Hematopoietic multipotent progenitor cell (in vitro differentiated cells): ENCODE results near the gene CACNA1C. TPM values are rescaled to one million over a fixed set of nuclear protein-coding genes. Genes with fewer than 3 reads are reported as not detected.

Experiments used
- DNase-seq, 3 donors: peaks; one replicate each; pipeline ENCODE4 v3.0.0-alpha.2; 2011 to 2015; ENCODE audit warnings: low read depth in 2 of 3, low spot score in 2 of 3
- total RNA-seq: library from RNA; depleted of rRNA; stranded (reverse); fragments of >200 nt; gene quantifications from one replicate; pipeline ENCODE4 v1.2.3, GENCODE V29; 2012

Gene CACNA1C
- total RNA-seq, 1 donor, result 0.54 TPM

DNA sequence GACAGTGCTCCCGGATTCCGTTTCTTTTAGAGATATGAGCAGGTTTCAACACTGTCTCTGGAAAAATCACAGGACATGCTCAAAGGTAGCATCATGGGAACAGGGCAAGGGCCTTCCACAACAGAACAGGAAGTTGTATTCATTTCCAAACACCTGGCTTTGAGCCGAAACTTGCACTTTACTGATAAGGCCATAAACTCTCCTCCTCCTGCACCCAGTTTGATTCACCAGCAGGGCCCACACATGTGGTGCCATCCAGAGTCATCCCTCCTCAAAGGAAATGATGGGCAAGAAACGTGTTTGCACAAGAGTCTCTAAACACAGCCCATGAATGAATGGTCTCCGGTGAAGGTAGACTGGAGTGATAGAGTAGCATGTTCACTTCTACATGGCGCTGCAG, 473.6 kb downstream of the CACNA1C start:
- no peak for DNase-seq

DNA sequence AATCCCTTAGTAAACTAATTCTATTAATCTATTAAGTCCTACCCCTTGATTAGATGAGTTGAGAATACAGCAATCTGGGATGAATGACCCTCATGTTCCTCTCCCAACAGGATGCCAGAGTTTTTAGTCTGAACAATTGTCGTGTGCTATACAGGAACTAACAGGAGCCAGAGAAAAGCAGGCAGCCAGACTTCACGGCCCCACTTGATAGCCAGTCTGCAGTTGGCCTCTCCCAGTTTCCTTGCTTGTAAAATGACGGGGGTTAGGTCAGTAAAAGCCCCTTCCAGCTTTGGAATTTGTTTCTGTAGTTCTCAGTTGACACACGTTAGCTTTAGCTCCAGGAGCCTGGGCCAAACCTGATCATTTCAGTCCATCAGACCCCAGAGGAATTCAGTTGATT, 475.2 kb downstream of the CACNA1C start:
- no peak for DNase-seq

DNA sequence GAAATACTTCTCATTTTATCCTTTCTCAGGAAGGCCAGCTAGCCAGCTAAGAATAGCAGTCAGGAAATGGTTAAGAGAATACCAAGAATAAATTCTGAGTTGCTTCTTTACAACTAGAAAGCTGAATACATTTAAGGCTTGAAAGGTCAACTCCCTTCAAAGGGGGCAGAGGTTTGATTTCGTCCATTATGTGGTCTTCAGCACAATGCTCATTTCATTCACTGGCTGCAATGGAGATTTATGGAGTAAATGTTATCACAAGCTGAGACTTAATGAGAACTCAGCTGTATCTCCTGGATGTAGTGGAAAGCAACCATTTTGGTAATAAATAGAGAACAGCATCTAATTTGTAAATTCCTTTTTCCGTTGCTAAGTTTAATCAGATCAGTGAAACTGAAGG, 477.0 kb downstream of the CACNA1C start:
- DNase-seq, result no peak

DNA sequence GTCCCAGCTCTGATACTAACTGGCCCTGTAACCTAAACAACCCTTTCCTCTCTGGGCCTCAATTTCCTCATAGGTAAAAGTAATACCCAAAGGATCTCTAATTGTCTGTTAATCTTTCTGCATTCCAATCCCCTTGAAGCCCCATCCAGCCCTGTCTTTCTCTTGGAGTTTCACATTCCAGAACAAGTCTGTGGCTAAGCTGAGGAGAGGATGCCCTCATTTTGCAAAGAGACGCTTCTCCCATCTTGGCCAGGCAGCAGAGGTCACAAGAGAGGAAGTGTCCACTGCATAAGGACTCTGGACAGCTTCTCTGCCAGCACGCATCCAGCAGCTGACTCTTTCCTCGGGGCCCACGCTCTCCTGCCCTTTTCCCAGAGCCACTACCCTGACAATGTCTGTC, 478.6 kb downstream of the CACNA1C start:
- no peak for DNase-seq

DNA sequence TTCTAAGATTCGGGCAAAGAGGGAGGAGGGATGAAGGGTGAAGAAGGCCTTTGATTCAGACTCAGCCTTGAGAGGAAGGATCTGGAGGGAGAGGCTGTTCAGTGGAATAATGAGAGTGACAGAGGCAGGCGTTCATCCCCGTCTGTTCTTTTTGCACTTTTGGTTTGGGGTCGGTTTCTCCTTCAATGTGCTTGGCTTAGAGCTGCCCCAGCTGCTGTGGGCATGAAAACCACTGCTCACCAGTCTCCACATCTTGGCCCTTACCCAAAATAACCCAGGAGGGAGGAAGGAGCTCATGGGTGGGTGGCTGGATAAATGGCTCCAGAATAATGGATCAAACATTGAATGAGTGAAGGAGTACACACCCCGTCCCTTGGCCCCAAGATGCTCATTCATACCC, 480.2 kb downstream of the CACNA1C start:
- no peak for DNase-seq

DNA sequence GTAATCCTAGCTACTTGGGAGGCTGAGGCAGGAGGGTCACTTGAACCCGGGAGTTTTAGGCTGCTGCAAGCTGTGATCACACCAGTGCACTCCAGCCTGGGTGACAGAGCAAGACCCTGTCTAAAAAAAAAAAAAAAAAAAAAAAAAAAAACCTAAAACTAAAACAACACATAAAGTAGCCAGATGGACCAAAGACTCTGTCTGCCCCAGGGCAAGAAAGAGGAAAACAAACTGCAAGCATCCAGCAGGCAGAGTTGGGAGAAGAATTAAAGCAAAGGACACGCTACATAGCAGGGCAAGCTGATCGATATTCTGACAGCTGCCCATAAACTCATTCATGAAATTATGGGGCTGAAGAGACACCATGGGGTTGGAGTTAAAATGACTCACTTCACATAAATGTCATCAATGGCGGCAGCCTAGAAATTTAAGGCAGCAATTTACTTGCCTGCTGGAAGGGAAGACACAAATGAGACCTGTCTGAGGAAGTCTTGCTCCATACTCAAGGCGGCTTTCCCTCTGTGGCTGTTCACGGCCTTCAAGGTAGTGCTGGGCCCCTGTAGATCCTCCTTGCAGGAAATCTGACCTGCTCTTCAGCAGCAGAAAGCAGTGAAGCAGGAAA, 482.9 kb downstream of the CACNA1C start:
- DNase-seq, result no peak

DNA sequence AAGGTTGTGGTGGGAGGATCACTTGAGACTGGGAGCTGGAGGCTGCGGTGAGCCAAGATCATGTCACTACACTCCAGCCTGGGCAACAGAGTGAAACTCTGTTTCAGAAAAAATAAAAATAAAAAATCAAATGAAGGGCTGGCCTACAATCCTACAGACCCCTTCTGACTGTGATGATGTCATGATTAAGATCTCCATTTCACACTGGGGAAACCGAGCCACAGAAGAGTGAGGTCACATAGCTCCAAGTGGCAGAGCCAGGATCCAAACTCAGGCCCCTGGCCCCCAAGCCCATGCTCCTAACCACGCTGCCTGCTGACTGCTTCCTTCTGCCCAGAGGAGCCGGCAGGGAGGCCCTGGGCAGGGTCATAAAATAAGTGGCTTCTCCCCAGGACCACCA, 483.9 kb downstream of the CACNA1C start:
- no peak for DNase-seq

DNA sequence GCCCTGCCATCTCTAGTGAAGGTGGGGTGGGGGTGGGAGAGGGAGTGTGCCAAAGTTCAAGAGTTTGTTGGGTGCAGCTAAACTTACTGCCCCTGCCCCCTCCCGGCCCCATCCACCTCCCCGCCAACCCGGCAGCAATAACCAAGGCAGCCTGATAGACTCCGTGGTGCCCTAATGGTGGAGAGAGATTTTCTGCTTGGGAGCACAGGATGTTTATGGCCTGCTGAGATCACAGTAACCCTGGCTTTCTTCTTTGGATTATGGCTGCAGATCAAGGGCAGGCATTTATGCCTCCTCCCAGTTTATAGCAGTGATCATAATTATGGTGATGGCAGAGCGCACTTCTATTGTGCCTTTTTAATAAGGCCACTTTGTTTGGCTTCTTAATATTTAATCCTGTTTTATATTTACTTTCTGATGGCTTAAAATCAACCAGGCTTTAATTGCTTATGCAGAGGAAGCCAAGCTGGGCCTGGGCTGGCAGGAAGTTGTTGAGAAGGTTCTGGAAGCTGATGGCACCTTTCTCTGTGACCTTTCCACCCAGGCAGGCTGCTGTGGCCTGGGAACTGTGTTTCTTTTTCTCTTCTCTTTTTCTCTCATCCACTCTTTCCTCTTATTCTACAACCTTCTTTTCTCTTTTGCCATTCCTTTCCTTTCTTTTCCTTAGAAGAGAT, 485.2 kb downstream of the CACNA1C start:
- DNase-seq, result no peak

DNA sequence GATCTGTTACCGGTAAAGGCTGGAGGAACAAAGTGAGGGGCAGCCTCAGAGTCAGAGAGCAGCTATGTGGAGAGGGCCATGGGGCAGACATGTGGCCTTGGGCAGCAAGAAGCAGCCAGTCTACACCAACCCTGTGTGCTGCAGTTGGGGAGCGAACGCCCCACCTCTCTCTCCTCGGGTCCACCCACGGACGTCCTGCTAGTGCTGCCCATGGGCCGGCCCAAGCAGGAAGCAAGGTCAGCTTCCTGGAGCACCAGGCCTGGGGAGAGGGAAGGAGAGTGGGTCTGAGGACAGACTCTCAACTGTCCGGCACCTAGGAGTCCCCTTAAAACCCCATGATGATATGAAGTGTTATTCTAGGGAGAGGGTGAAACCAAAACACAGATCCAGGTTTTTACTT, 487.2 kb downstream of the CACNA1C start:
- DNase-seq, result no peak

DNA sequence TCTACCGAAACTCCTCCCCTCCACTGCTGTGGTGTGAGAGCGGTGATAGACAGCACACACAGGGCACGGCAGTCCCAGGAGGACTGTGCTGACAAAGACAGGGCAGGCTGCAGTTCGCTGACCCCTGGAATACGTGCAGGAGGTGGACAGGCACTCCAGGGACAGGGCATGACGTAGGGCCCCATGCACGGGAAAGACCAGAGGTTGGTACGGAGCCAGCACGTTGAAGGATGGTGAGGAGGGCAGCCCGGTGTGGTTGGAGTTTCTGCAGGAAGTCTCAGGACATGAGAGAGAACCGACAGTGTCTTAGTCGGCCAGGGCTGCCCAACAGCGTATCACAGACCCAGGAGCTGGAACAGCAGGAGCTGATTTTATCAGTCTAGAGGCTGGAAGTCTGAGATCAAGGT, 487.8 kb downstream of the CACNA1C start:
- DNase-seq, result no peak

DNA sequence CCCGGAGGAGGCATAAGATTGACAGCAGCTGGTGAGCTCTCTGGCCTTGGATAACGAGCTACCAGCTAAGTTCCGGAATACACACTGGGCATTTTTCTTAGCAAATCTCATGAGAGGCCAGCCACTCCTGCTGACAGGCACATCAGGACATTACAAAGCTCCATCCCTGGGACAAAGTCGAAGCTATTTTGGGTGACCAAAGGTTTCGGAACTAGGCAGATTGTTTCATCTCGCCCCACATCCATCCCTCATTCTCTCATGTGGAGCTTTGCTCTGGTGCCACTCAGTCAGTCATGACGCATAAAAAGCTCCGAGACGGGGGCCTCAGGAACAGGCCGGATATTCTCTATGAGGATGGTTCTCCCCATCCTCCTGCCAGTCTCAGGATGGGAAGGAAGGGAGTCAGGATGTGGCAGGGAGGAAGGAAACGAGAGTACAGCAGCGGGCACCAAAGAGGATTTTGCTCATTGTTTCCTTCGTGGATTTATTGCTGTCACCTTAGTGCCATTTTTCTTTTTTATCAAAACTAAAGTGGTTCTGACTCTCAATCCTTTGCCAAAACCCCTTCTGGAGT, 488.9 kb downstream of the CACNA1C start:
- DNase-seq, result no peak

DNA sequence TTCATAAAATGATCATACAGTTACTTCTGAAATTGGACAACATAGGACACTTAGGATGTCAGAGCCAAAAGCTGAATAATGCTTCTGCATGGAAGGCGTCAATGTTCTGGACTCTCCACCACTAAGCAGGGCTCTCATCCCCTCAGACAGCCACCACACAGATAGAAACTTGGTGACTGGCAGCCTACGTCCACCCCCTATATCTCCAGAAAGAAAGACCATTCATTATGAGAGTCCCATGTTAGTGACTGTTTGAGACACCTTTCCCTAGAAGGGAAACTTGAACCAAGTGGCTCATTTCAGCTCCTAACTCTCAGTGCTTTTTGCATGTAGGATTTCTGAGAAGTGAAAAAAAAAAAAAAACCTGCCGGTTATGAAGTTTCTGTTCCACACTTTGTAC, 491.0 kb downstream of the CACNA1C start:
- DNase-seq, result no peak

DNA sequence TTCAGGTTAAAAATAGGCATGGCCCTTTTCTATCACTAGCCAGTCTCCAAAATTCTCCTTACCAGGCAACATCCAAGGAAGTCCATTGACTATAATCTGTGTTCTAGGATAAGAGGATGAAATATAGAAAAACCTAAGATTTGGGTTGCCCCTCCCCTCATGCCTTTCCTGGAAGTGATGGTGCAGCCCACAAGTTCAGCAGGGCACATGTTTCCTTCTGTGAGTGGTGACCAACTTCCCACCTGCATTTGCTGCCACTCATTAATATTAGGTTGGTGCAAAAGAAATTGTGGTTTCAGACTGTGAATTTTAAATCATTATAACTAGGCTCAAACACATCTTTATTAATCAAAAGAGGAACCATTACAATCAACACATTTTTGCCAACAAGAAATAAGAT, 491.4 kb downstream of the CACNA1C start:
- DNase-seq, result peak in 1 of 3 donors; percentile 51

DNA sequence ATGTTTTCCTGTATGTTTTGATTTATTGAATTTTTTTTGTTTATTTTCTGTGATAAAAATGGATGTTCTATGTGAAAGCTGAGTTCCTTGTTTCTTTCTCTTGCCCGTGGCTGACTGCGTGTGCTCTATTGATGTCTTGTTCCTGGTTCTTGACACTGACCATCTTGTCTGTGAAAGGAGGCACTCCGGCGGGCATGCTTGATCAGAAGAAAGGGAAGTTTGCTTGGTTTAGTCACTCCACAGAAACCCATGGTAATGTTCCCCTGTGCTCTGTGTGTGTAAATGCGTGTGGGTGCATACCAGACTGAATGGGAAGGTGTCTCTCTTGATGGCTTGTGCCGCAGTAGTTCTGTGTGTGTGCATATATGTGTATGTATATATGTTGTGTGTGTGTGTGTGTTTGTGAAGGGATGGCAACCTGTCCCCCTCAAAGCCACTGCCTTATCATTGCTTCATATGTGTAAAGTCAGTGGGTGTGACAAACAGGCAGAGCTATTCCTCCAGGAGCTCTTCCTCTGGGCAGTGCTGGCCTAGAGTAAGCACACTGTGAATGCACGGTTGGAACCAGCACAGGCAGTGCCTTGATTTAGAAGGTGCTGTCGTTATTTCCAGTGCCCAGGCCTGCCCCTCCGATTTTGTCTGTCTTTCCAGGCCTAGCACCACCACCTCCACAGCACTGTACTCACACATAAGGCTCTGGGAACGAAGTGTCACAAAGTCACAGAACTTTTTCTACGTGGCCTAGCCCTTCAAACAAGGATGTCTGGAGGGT, 494.7 kb downstream of the CACNA1C start:
- DNase-seq, result peak in 1 of 3 donors; percentile 21

DNA sequence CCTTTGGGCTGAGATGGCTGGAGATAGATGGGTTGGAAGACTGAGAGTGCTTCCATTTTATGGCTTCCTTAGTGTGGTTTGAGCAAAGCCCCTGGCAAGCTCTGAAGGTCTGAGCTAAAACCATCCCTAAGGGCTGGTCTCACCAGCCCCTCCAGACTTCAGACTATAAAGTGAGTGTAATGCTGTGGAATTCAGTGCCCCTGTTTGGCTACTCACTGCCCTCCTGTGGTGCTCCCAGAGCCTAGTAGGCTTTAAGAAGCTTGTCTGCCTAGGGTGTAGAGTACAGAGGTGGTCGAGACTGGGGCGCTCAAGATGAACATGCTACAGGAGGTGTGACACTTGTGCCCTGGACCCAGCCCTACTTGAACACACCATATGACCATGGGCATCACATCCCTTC, 495.3 kb downstream of the CACNA1C start:
- peak in 2 of 3 donors; percentile 21 to 57 for DNase-seq

DNA sequence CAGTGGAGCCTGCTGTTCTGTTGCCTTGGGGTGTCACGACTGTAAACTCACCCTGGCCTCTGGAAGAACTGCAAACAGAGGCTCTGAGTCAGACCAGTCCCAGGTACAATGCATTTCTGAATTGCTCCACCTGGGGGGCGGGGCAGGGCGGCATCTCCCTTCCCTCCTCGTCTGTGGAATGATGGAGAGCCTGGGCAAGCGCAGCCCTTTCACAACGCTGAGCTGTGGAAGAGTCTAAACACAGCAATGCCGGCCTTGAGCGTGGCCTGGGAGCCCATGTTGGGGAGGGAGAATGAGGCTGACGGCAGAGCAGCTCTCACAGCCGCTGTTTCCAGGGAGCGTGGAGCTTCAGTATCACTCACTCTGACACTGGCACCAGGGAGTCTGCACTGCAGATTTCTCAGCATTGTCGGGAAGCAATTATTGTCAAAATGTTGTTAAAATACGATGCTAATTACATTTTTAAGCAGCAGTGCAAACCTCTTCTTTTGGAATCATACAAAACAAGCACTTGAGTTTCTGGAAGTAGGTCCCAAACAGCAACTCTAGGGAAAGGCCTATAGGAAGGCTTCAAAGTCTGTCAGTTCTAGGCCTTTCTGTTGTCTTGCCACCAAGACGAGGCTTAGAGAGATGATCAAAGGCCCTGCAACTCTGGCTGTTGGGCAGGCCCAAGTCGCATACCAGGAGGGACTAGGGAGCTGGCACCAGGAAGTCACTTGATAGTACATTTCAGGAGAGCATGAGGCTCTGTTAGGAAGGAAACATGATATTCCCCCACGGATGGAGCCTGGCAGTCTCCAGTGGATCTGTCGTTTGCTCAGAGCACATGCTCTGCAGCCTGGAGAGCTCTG, 498.0 kb downstream of the CACNA1C start:
- DNase-seq, result no peak

DNA sequence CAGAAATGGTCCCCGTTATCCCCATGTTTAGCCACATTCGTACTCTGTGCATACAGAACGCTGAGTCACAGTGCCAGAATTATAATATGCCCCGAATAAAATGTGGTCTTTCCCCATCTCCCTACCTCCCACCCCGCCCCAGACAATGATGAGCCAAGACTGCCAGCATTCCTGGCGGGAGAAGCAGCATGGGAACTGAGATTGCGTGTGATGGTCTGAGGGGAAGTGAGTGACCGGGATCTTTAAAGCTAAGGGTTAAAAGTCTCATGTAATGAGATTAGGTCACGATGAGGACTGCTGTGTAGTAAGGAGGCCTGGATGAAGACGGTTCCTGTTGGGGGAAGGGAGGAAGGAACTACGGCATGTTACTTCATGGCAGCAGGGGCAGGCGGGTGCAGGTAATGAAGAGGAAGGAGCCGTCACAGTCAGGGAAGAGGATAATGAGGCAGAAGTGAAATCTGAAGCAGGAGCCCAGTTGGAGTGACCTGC, 498.7 kb downstream of the CACNA1C start:
- no peak for DNase-seq

DNA sequence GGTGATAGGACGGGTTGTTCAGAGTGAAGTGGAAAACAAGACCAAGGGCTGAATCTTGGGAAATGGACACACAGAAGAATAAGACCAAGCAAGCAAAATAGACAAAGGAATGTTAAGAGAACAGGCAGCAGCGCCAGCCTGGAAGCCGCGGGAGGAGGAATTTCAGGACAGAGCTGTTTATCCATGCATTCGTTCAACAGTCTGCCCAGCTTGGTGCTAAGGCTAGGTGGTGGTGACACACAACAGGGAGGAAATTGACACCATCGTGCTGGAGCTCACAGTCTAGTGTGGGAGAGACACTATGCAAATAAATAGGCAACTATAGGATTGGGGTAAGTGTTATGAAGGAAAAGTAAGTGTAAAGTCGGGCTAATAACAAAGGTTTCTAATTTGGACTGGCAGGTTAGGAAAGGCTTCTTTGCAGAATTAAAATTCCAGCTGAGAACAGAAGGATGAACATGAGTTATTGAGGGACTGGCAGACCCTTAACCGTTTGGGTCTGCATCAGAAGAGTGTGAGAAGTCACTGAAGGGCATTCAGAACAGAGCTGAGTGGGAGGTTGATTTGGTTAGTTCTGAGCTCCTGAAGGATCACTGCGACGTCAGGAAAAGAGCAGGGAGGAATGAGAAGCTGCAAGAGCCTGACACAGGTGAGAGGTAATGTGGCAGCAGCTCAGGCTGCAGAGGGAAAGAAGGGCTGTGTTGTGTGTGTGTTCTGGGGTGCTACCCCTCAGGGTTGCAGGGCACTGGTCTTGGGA, 499.4 kb downstream of the CACNA1C start:
- DNase-seq, result no peak

DNA sequence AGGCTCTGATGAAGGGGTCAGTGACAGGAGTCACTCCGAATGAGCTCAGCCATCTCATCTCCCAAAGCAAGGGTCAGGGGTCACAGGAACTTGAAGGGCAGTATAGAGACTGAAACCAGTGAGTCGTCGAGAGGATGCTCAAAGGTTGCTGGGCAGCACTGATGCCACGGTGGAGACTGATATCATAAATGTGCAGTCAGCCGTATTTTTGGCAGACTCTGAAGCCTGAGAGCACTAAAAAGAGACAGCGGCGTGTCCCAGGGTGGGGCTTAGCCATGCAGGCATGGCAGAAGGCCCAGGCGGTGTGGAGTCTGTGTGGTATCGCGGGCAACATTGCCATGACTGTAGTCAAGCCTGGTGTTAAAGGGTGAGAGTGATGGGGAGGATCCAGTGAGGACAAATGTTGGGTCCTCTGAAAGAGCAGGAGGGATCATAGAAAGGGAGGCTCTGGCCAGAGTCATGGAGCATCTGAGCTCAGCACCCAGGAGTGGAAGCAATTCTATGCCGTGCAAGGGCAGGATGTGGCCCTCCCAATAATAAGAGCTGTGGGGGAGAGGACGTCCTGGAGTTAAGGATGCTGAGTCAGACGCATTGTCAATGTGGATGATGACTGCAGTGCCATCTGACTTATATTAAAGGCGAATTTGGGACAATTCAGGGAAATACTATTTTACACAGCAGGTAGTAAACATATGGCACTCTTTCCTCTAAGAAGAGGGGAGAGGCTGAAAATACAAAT, 500.8 kb downstream of the CACNA1C start:
- DNase-seq, result no peak
